ENCODE data around the gene ERN1. TPM values are rescaled to one million over a fixed set of nuclear protein-coding genes. Genes with fewer than 3 reads are reported as not detected.

The ERN1 gene
- total RNA-seq, 4 donors from 2014 or later = 9.5 to 20.2 (median 12.8) TPM

DNA sequence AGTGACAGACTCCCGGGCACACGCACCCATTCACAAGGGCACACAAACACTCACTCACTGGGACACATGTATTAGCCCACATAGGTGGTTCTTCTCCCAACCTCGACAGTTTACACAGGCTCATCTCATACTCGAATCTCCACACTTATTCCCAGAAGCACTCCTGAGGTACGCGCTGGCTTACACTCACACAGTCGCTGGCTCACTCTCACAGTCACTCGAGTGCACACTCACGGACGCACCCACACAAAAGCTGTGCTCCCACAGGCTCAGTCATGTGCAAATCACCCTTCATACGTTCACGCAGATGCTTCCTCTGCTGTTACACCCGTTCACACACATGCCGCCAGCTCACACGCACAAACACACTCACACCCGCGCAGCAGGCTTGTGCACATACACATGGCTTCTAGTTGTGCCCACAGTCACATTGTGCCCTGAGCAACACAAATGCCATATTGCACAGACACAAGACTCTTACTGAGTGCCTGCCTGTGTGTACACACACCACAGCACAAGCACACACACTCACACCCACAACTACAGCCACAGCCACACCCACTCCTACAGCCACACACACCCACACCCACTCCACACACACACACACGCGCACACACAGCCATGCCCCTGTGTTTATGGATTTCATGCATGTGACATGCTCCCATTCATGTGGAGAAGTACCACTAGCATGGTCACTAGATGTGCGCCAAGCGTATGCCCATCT is 140.2 kb downstream of the ERN1 start:
- TF ChIP-seq, protein P1, sequence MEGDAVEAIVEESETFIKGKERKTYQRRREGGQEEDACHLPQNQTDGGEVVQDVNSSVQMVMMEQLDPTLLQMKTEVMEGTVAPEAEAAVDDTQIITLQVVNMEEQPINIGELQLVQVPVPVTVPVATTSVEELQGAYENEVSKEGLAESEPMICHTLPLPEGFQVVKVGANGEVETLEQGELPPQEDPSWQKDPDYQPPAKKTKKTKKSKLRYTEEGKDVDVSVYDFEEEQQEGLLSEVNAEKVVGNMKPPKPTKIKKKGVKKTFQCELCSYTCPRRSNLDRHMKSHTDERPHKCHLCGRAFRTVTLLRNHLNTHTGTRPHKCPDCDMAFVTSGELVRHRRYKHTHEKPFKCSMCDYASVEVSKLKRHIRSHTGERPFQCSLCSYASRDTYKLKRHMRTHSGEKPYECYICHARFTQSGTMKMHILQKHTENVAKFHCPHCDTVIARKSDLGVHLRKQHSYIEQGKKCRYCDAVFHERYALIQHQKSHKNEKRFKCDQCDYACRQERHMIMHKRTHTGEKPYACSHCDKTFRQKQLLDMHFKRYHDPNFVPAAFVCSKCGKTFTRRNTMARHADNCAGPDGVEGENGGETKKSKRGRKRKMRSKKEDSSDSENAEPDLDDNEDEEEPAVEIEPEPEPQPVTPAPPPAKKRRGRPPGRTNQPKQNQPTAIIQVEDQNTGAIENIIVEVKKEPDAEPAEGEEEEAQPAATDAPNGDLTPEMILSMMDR (IDR thresholded peaks at IDR 0.05) = no peak
- TF ChIP-seq POLR2A (IDR thresholded peaks at IDR 0.05) = no peak
- intact Hi-C loops (cut with DNase I) = no loop called here
- peak overlapping the region; percentile 94 to 96 (median 95) for H3K27ac ChIP-seq
- H3K9me3 ChIP-seq = no peaks in the 10 kb centered on the region
- DNase-seq = peak; percentile 54 to 55
- H3K4me3 ChIP-seq (replicated peaks in 1 of 3) = no peak overlapping the region
- peaks cover 56 to 70% of the 10 kb centered on the region in 2 donors for H3K4me1 ChIP-seq
- no peaks in the 10 kb centered on the region for H3K27me3 ChIP-seq
- WGBS, 2 donors = 60 to 67% methylated on average over 20 to 21 of the region's 21 CpGs
- H3K36me3 ChIP-seq = no peaks in the 10 kb centered on the region

Small RNAs within 50 kb of the gene (small RNA-seq; reads per million reads assigned to genes)
- 316,657 reads per million, percentile 100 among the genes with 10 or more reads in this experiment for gene SNORD104

Other genes with a start within 250 kb of the ERN1 start
- not detected for gene GH2, start 248.2 kb downstream of the ERN1 start, total RNA-seq
- not detected for gene CSH1, start 233.6 kb downstream of the ERN1 start, total RNA-seq
- not detected for gene CSHL1, start 218.9 kb downstream of the ERN1 start, total RNA-seq
- not detected for gene GH1, start 211.3 kb downstream of the ERN1 start, total RNA-seq
- gene CD79B, start 197.8 kb downstream of the ERN1 start, total RNA-seq = 1 to 10 TPM in 2 of 4 donors, not detected in 2; 1.3 to 1.8 TPM
- gene SCN4A, start 157.2 kb downstream of the ERN1 start, total RNA-seq = 1 to 10 TPM; 2.4 to 7.1 (median 4.0) TPM
- 1 to 10 TPM; 1.7 to 5.6 (median 4.2) TPM for gene PRR29, start 131.8 kb downstream of the ERN1 start, total RNA-seq
- gene ICAM2, start 109.5 kb downstream of the ERN1 start, total RNA-seq = 10 to 100 TPM; 20.3 to 41.8 (median 30.6) TPM
- 100 to 1,000 TPM in 1 of 4 donors, 10 to 100 TPM in 3; 63.9 to 101 (median 71.7) TPM for gene TEX2, start 133.1 kb upstream of the ERN1 start, total RNA-seq